ENCODE measurements around the gene RBBP6. TPM values are rescaled to one million over a fixed set of nuclear protein-coding genes. Genes with fewer than 3 reads are reported as not detected.

RBBP6 gene
- total RNA-seq, 1 experiment from 2014 or later = 54.8 TPM

- H2BK5ac ChIP-seq (ENCODE audit: insufficient read length, low read length) = no peak overlapping the region
- no peaks in the 10 kb centered on the region for H3K79me2 ChIP-seq (ENCODE audit: insufficient read depth, low read length)
- H2BK20ac ChIP-seq (ENCODE audit: low read depth, low read length, poor library complexity, severe bottlenecking) = no peak overlapping the region
- H3K23ac ChIP-seq (ENCODE audit: insufficient read length, low read depth, low read length) = no peak overlapping the region
- no peak overlapping the region for H3K4me2 ChIP-seq (ENCODE audit: insufficient read depth, insufficient read length, low read length)
- no peaks in the 10 kb centered on the region for H3K23me2 ChIP-seq (ENCODE audit: insufficient read length, low read depth, low read length, poor library complexity, severe bottlenecking)
- H2BK120ac ChIP-seq (ENCODE audit: low read depth, low read length, poor library complexity, severe bottlenecking) = no peak overlapping the region
- H3K79me1 ChIP-seq (ENCODE audit: insufficient read depth, low read depth, low read length, poor library complexity, severe bottlenecking) = no peaks in the 10 kb centered on the region
- DNase-seq = no peak
- Mint-ChIP-seq H3K9me3 (no peaks in the 10 kb centered on the region), H3K4me1 (no peaks in the 10 kb centered on the region), H3K27me3 (ENCODE audit: low read depth) (peaks cover under 1% of the 10 kb centered on the region; the same call in 1 of the 2 replicates), H3K27ac (no peak overlapping the region), H3K4me3 (no peak overlapping the region), H3K36me3 (ENCODE audit: insufficient read depth in 1 of 3, low read depth in 3 of 3) (no peaks in the 10 kb centered on the region)
- no peak overlapping the region for H3K18ac ChIP-seq (ENCODE audit: insufficient read length, low read depth, low read length)
- no peak overlapping the region for H3K9ac ChIP-seq (ENCODE audit: extremely low read depth, insufficient read length, low read length)
- no peak overlapping the region for H4K91ac ChIP-seq (ENCODE audit: insufficient read length, low read depth, low read length)
- H4K5ac ChIP-seq (ENCODE audit: insufficient read length, low read depth, low read length) = no peak overlapping the region
- H2AK5ac ChIP-seq (ENCODE audit: insufficient read length, low read length) = no peak overlapping the region
- no peak overlapping the region for H3K4ac ChIP-seq (ENCODE audit: low read depth, low read length)
- H3K9me3 ChIP-seq (ENCODE audit: control insufficient read depth, low read depth, low read length) = no peaks in the 10 kb centered on the region
- no peaks in the 10 kb centered on the region for H4K20me1 ChIP-seq (ENCODE audit: control insufficient read depth, insufficient read depth, insufficient read length)
- H3T11ph ChIP-seq (ENCODE audit: low read length) = no peak overlapping the region
- no peak overlapping the region for H2BK15ac ChIP-seq (ENCODE audit: low read depth, low read length)
- H3K4me1 ChIP-seq (ENCODE audit: insufficient read depth, low read length) = no peaks in the 10 kb centered on the region
- no CpG with 5 or more reads among the region's 1 CpG for WGBS (ENCODE audit: extremely low coverage, insufficient read length, low lambda C conversion rate)
- no peak overlapping the region for H3K14ac ChIP-seq (ENCODE audit: insufficient read depth, low read length)
- no peak for TF ChIP-seq CTCF (conservative IDR thresholded peaks at IDR 0.05)
- no peak overlapping the region for H2AFZ ChIP-seq (ENCODE audit: low read length)
- H3K27me3 ChIP-seq (ENCODE audit: insufficient read depth, low read length) = no peaks in the 10 kb centered on the region
- H2BK12ac ChIP-seq (ENCODE audit: insufficient read length, low read depth, low read length) = no peak overlapping the region
- no peak overlapping the region for H3K27ac ChIP-seq (ENCODE audit: insufficient read length, low read depth, low read length)
- no peak overlapping the region for H4K8ac ChIP-seq (replicated peaks; ENCODE audit: insufficient read length, low read depth, low read length)
- H3K56ac ChIP-seq (ENCODE audit: insufficient read length, low read depth, low read length) = no peak overlapping the region
These were observed 8.2 kb upstream of the RBBP6 start for GRCh38 chr16:24531166-24531565.

Data from H9 (cell line).